Measurements from ENCODE around the gene BRF1.

Gene BRF1

DNA sequence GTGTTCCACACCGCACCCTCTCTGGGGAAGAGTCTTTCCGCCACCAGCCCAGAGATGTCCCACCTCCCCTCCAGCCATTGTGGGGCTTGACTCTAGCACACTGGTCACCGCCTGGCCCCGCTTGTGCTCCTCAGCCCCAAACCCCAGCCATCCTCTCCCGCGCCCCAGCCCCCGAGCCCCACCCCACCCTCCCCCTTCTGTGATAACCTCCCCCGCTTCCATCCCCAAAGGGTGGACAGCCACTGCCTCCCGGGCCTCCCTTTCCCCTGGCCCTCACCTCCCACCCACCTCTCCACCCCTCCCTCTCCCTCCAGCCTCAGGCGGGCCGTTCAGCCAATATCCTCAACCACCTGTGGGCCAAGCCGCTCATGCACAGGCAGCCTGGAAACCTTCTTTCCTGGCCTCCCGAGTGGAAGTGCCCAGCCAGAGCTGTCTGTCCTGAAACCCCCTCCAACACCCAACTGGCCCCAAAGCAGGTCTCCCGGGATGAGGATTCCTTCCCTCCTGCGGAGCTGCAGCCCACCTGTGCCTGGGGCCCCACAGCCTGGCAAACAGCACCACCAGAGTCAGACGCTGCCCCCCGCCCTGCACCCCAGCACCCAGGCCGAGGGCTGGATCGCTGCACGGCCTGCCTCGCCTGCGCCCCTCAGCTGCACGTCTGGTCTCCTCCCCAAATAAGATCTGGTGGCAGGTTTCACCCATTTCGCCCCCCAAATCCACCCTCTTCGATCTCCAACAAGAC, 92.6 kb downstream of the BRF1 start:
- DNase-seq = no peak

DNA sequence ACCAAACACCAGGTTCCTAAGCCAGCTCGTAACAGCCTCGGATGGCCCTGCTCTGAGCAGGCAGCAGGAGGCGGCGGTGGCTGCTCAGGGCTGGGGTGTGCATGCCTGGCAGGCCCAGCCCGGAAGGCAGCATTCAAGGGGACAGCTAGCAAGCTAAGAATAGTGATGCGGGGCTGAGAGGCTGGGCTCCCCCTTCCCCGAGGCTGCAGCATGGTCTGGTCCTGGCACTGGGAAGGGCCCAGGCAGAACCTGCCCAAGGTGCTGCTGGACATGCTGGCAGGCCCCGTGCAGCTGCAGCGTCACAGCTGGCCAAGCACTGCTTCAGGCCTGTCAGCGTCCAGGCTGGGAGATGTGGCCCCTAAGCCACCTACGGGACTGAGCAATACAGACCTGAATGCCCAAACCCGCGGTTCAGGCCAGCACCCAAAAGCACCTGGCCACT, 93.3 kb downstream of the BRF1 start:
- no peak for DNase-seq

DNA sequence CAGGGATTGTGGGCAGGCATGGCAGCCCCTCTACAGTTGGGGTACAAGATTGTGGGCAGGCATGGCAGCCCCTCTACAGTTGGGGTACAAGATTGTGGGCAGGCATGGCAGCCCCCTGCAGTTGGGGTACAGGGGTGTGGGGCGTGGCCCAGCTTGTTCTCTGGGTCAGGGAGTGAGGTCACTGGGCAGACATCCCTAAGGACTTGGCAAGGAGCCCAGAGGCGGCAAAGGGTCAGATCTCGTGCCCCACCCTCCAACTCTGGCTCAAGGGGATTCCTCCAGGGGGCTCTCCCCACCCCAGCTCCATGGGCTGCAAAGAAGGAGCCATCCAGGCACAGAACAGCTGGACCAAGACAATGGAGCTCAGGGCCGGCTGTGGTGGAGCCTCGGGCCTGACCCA, 93.9 kb downstream of the BRF1 start:
- DNase-seq = no peak

DNA sequence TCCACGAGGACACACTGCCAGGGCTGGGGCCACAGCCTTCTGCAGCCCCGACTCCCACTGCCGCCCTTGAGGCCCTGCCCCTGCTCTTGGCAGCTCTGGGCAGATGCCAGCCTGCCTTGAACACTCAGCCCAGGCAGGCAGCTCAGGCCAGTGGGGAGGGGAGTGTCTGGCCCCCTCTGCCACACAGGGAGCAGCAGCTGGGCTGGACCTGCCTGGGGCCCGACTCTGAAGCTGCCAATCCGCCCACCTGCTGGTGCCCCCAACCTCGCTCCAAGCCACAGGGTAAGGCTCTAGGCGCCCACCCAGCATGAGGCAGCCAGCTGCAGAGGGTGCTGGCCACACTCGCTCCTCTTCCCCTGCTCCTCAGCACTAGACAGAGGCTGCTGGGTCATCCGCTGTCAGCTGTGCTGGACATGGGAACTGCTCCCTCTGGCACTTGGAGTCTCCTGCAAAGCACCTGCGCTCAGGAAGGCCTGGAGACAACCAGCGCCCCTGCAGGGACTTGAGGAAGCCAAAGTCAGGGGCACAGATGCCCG, 95.1 kb downstream of the BRF1 start:
- DNase-seq = peak; percentile 61

DNA sequence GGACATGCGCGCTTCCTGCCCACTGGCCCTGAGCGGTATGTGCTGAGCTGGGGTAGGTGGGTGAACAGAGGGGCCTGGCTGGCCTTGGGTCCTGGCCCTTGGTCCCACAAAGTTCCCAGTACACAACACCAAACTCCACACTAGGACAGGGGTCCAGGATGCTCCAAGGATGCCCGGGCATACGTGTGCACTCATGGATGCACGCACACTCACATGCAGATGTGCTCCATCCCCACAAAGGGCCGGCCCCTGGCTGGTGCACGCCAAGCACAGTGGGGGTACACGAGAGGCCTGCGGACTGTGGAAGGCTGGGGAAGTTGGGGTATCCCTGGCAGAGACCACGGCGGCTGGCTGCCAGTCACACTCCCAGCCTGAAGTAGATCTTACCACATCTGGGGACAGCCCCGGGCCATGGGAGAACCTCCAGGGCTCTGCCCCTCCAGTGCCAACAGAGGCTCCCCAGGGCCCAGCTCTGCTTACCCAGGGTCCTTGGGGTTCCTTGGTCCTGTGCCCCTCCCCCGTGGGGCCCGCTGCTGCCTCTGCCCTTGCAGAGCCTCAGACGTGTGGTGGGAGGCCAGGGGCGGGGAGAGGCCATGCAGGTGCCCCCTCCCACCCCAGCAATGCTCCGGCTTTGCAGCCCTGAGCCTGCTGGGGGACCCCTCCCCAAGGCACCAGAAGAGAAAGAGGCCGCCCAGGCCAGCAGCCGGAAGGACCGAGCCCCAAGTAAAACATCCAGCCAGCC, 95.7 kb downstream of the BRF1 start:
- no peak for DNase-seq

DNA sequence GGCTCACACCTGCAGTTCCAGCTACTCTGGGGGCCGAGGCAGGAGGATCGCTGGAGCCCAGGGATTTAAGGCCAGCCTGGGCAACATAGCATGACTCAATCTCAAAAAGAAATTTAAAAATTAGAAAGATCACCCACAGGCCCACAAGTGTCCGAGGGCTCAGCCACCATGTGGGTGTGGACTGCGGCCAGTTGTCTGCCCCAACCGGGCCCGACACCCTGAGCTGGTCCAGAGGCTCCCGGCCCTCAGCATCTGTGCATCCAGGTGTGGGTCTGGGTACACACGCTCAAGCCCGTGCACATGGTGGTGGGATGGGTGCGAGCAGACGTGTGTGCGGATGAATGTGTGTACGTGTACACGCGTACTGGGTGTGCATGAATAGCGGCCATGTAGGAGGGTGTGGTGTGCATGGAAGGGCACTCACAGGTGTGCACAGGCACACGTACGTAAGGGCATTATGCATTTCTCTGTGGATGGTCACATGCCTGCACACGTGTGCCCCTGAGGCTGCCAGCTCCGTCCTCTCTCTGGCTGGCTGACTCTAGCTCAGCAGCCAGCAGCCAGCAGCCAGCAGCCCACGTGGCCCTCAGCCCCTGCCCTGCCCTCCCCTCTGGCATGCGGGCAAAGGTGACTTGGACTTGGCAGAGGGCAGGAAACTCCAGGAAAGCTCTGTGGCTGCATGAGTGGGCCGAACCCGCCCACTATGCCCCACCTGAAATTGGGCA, 96.4 kb downstream of the BRF1 start:
- DNase-seq = peak; percentile 50

DNA sequence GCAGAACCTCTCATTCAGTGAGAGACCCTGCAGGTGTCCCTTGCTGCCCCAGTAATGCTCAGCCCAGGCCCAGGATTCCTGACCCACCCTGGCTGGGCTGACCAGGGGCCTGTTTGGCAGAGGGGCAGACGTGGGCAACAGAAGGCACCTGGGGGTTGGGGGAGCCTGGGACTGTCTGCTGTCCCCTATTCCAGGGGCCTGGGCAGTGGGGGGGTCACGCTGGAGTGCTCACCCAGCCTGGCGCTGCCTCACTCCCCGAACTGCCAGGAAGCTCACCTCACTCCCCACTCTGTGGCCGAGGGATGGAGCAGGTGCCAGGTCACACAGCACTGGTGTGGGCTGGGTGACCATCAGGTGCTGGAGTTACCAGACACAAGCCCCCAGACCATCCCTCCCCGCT, 97.1 kb downstream of the BRF1 start:
- DNase-seq = no peak

DNA sequence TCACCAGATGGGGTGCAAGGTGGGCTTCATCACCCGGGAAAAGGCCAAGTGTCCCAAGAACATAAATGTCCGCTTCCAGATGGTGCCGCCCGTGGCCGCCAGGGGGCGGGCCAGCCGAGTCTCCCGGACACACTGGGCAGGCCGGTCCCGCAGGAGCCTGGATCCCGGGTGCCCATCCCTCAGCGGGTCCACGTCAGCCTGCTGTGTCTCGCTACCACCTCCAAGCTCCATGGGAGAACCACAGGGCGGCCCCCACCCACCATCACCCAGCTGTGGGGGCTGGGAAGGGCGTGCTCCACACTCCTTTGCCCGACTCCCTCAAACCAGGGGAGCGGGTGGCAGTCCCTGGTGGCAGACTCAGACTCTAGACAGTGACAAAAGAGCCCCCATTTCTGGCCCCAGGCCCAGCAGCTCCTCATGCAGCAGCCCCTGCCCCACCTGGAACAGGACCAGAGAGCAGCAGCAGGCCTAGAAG, 97.7 kb downstream of the BRF1 start:
- DNase-seq = peak; percentile 78

DNA sequence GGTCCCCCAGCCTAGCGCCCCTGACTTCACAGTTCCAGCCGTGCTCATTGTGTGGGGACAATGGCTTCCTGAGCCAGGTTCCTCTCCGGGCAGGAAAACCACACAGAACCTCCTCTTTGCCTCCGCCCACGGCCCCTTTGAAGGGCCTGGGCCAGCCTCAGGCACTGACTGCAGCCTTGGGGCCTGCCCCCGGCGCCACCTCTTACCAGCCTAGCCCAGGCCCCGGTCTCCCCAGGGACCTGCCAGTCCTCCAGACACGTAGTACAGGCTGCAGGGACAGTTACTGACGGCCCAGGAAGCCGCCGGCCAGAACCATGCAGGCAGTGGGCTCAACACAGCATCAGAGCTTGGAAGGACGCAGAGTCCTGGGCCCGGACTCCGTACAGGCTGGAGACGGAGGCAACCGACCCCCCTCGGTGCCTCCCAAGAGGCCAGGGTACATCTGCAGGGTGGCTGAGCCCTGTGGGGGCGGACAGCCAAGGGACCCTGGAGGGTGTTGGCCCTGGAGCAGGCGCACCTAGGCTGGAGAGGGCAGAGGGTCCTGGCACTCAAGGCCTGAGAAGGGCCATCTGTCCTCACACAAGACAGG, 98.8 kb downstream of the BRF1 start:
- DNase-seq = peak; percentile 43

DNA sequence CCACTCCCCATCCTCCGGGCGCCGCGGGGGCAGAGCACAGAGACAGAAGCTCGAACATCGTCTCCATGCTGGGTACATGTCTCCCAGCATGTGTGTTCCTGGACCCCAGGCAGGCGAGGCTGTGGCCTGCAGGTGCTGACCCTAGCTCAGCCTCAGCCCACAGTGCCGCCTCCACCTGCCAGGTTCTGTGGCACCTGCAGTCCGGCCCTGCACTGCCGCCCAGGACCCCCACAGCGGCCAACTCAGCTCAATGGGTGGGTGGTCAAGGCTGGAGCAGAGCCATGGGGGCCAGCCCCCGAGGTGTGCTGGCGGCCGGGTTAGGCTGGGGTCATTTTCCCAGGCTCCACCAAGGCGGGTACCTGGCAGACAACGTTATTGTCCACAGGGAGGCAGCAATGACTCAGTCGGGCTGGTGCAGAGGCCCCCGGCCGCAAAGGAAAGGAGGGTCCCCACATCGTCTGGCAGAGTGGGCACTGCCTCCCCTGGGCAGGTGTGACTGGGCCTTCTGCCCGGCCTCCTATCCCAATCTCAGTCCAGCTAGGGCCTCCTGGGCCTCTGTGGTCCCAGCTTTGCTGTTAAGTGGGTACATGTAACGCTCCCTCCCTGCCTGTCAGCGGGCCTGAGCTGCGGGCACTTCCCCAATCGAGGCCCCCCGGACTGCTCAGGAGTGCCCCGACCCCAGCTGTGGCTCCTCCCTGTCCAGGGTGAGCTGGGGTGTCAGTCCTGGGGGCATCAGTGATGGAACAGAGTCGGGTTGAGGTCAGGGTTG, 99.5 kb downstream of the BRF1 start:
- DNase-seq = peak; percentile 32

DNA sequence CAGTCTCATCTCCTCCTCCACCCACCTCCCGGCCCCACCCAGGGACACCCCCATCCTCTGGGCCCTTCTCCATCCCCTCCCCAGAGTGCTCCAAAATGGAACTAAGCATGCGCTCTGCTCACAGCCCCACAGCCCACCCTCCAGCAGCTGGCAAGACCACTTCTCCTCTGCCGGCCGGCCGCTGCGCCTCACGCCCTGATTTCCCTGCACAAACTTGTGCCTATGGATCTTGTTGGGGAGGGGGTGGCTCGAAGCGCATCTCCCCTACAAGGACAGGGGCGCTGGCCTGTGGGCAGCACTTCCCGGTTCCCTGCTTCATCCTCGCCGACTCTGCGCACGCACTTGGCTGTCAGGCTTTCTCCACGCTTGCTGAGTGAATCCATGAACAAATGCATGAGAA, 100.2 kb downstream of the BRF1 start:
- DNase-seq = no peak

DNA sequence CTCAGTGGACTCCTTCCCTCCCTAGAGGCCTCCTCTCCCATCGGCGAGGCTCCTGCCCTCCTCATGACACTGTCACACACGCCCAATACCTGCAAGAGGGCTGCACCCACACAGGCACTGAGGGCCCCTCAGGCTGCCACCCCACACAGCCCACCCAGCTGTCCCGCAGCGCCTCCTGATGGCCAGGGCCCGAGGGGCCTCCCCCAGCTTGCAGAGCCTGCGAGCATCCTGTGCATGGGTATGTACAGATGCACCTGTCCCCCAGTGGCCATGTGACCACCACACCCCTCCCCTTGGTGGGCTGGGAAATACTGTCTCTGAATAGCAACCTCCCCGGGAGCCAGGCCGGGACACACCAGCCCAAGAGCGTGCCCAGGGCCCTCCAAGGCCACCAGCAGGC, 100.7 kb downstream of the BRF1 start:
- no peak for DNase-seq

DNA sequence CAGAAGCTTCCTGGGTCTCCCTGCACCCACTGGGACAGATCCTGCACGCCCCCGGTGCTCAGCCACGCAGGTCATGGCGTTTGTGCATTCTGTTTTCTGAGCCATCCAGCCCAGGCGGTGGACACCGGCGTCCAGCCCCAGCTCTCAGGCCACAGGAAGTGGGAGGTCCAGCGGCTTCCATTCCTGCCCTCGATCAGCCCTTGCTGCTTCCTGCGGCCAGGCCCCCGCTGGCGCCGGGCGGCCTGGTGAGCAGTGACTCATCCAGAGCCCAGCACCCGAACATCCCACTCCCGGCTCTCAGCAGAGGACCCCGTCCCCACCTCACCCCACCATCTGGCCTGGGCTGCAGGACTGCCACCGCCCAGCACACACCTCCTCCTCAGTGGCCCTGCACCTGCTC, 101.7 kb downstream of the BRF1 start:
- peak; percentile 50 for DNase-seq

DNA sequence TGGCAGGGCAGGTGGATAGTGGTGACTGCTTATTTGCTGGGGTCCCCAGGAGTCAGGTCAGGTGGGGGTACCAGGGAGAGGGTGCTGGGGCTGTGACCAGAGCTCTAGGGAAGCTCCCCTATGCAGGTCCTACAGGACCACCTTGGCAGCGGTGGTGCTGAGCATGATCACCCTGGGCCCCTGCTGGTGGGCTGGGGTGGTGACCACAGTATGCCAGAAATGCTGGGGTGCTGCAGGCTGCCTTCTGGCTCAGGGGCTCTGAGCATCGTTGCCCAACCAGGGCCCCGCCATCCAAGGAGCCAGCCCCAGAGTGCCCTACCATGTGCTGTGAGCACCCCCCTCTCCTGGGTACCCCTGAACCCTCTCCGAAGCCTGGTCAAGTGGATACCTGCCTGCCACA, 102.2 kb downstream of the BRF1 start:
- DNase-seq = peak; percentile 24

DNA sequence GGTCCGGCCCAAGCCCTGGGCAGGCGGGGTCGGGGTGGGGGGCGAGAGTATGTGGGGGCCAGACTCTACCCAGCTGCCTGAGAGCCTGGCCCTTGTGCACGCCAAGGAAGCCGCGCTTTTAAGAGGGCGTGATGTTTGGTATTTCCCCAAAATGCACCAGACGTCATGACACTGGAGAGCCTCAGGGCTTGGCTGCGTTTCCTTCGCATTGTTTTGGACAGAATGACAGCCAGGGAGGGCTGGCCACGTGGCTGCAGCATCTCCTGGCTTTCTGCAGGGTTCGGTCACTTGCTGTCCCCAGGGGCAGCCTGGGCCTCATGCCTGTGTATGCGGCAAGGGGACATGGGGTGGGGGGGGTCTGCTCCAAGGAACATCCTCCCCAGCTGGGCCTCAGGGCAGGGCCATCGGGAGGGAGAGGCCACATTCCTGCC, 103.6 kb downstream of the BRF1 start:
- DNase-seq = peak; percentile 86

DNA sequence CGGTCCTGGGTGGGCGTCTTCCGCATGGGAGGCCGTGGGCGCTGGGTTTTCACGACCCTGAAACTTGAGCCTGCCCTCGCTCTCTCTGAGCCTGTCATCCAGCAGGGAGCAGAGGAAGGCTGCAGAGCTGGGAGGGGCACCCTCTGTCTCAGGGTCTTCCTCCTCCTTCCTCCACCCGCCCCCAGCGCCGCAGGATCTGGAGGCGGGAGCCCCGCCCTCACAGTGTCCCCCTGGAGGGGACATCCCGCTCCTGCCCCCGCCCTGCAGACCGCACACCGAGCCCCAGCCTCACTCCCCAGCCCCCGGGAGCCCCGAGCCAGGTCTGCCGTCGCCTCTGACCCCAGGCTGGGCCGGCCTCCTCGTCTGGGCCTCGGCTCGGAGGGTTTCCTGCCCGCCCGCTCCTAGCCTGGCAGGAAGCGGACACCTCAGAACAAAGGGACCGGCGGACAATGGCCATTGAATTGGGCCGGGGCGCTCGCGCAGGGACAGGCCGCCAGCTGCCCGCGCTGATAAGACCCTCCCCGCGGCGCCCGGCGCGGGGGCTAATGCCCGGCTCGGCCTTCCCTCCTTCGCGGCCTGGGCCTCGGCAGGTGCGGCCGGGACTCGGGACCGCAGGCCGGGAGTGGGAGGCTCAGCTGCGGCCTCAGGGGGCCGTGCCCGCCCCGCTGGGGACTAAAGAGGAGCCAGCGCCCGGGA, 104.4 kb downstream of the BRF1 start:
- DNase-seq = peak; percentile 63

DNA sequence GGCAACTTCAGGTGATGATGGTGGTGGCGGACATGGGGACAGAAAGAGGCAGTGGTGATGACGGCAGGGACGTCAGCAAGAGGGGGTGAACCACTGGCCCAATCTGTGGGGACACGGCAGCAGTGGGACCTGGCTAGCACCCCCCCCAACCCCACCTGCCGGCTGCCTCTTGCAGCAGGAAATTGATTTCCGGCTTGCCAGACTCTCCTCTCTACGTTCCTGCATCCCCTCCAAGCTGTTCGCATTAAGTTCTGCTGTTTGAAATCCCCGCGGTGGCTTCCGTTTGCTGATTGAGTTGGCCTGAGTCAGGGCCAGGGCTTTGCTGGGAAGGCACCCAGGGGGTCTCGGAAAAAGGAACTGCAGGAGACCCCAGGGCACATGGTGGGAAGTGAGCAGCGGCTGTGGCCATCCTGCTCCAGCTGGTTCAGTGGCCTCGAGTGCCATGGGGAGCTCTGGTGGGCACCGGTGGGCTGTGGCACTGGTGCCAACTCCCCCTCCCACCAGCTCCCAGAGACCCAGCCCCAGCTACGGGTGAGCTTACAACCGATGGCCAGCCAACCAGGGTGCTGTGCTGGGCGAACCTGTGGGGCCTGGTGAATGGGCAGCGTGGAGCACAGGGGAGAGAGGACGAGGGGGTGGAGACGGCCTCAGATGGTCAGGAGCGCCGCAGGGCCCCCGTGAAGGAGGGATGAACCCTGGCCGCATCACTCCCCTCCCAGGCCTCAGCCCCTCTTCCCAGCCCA, 105.1 kb downstream of the BRF1 start:
- peak; percentile 51 for DNase-seq

DNA sequence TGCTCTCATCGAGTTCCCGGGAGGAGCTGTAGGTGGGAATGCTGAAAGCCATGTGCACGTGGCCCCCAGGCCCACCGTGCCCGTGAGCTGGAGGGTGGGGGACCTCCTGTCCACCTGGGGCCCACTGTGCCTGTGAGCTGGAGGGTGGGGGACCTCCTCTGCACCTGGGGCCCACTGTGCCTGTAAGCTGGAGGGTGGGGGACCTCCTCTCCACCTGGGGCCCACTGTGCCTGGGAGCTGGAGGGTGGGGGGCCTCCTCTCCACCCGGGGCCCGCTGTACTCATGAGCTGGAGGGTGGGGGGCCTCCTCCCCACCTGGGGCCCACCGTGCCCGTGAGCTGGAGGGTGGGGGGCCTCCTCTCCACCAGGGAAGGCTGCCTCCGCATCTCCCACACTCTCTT, 105.8 kb downstream of the BRF1 start:
- DNase-seq = no peak

DNA sequence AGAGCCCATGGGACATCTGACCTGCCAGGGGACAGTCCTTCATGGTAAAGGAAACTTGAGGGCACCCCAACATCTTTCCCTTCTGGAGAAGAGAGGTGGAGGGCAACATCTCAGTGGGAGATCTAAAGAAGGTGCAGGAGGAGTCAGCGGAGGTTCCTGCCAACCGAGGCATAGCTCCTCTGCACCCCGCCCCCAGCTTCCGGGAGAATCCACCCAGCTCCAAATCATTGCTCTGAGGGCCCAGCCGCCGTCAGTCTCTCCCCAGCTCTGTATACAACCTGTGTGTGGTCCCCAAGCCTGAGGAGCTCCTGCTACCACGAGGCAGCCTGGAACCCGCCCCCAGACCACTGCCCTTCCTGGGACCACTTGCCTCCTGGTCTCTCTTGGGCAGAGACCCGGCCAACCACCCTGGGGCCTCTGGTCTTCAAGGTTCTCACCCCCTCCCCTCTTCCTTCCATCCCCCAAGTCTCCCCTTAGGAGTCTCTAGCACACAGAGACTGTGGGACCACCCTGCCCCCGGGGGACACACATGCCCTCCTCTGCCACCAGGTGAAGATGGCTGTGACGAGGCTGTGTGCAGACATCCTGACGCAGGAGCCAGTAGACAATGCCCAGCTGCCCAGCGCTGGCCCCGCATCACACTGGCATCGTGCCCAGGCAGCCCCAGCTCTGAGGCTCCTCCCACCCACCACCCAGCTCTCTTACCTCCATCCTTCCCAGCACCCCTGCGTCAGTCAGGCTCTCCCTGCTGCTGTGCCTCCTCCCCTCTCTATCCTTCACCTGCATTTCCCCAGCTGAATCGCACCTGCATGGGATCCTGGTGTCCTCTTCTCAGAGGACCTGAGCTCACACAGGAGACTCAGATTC, 106.7 kb downstream of the BRF1 start:
- no peak for DNase-seq

Measured in right hindlimb (tissue), 1 donor.